ENCODE measurements around the gene ATP1B1. TPM values are rescaled to one million over a fixed set of nuclear protein-coding genes. Genes with fewer than 3 reads are reported as not detected.

Gene ATP1B1
- total RNA-seq, 1 experiment from 2014 or later: 44.4 TPM

DNA sequence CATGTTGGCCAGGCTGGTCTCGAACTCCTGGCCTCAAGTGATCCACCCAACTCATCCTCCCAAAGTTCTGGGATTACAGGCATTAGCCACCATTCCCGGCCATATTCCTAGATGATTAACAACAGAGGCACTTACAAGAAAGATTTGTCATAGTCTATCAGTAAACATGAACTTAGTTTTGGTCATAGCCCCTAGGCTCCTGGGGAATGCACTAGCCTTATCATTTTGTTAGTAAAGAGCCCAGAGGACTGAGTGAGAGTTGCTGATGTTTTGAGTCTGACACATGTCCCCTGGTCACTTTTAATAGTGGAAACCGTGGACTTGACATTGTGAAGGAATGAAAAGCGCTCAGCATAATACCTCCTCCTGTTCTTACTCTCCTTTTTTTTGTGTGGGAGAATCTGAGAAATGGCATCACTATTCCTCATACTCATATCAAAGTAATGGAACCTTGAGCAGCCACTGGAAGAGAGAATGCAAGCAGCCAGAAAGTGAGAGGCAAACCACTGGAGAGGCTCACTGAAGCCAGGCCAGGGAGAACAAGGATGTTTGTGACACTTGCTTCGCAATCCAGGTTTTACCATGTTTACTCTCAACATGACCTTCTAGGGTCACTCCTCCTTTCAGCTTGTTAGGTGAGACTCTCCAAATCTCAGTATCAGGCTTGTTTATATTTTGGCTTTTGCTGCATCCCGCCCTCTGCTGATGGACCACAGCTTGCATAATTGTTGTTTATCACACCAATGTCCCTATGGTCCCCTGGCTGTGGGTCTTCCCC is 14.8 kb downstream of the ATP1B1 start:
- H4K91ac ChIP-seq (ENCODE audit: insufficient read length, low read depth, low read length): no peak overlapping the region
- no peak overlapping the region for H3K4ac ChIP-seq (ENCODE audit: low read depth, low read length)
- no peaks in the 10 kb centered on the region for H4K20me1 ChIP-seq (ENCODE audit: control insufficient read depth, insufficient read depth, insufficient read length)
- no peak overlapping the region for H2AFZ ChIP-seq (ENCODE audit: low read length)
- no peak overlapping the region for H3K23ac ChIP-seq (ENCODE audit: insufficient read length, low read depth, low read length)
- H3K14ac ChIP-seq (ENCODE audit: insufficient read depth, low read length): no peak overlapping the region
- no peak for DNase-seq
- no peak overlapping the region for H2BK20ac ChIP-seq (ENCODE audit: low read depth, low read length, poor library complexity, severe bottlenecking)
- H3K27me3 ChIP-seq (ENCODE audit: insufficient read depth, low read length): no peaks in the 10 kb centered on the region
- peak overlapping the region; percentile 25 for H4K5ac ChIP-seq (ENCODE audit: insufficient read length, low read depth, low read length)
- Mint-ChIP-seq H3K9me3 (no peaks in the 10 kb centered on the region), H3K27ac (peak overlapping the region in 1 of 3 experiments; percentile 25; a peak in 1 of 7 replicates), H3K4me1 (peaks cover 6% of the 10 kb centered on the region in 2 experiments), H3K27me3 (ENCODE audit: low read depth) (no peaks in the 10 kb centered on the region), H3K4me3 (no peak overlapping the region), H3K36me3 (ENCODE audit: insufficient read depth in 1 of 3, low read depth in 3 of 3) (peaks cover 14 to 45% (median 35%) of the 10 kb centered on the region in 3 experiments)
- no peak overlapping the region for H2BK120ac ChIP-seq (ENCODE audit: low read depth, low read length, poor library complexity, severe bottlenecking)
- H3K9me3 ChIP-seq (ENCODE audit: control insufficient read depth, low read depth, low read length): no peaks in the 10 kb centered on the region
- H2BK15ac ChIP-seq (ENCODE audit: low read depth, low read length): no peak overlapping the region
- no peak overlapping the region for H3K18ac ChIP-seq (ENCODE audit: insufficient read length, low read depth, low read length)
- H2BK12ac ChIP-seq (ENCODE audit: insufficient read length, low read depth, low read length): no peak overlapping the region
- no peaks in the 10 kb centered on the region for H3K23me2 ChIP-seq (ENCODE audit: insufficient read length, low read depth, low read length, poor library complexity, severe bottlenecking)
- no peak overlapping the region for H2AK5ac ChIP-seq (ENCODE audit: insufficient read length, low read length)
- H4K8ac ChIP-seq (replicated peaks; ENCODE audit: insufficient read length, low read depth, low read length): no peak overlapping the region
- no peak overlapping the region for H3K56ac ChIP-seq (ENCODE audit: insufficient read length, low read depth, low read length)
- H3K9ac ChIP-seq (ENCODE audit: extremely low read depth, insufficient read length, low read length): no peak overlapping the region
- peaks cover 2% of the 10 kb centered on the region for H3K79me1 ChIP-seq (ENCODE audit: insufficient read depth, low read depth, low read length, poor library complexity, severe bottlenecking)
- H3K4me1 ChIP-seq (ENCODE audit: insufficient read depth, low read length): no peaks in the 10 kb centered on the region
- H3K79me2 ChIP-seq (ENCODE audit: insufficient read depth, low read length): peaks cover 5% of the 10 kb centered on the region; the same call in 1 of the 2 replicates
- H3T11ph ChIP-seq (ENCODE audit: low read length): no peak overlapping the region
- no peak overlapping the region for H3K4me2 ChIP-seq (ENCODE audit: insufficient read depth, insufficient read length, low read length)
- no peak for TF ChIP-seq CTCF (conservative IDR thresholded peaks at IDR 0.05)
- H2BK5ac ChIP-seq (ENCODE audit: insufficient read length, low read length): no peak overlapping the region
- no peak overlapping the region for H3K27ac ChIP-seq (ENCODE audit: insufficient read length, low read depth, low read length)
- WGBS (ENCODE audit: extremely low coverage, insufficient read length, low lambda C conversion rate): no CpG with 5 or more reads among the region's 6 CpGs

Measured in H9 (cell line).